HepG2 (cell line): ENCODE results near the gene NDRG2. TPM values are rescaled to one million over a fixed set of nuclear protein-coding genes. Genes with fewer than 3 reads are reported as not detected.

Source experiments
- ARNT ChIP-seq: fragments of 450-650 bp; IDR thresholded peaks from 2 replicates; pipeline ENCODE4 v1.6.1; 2017
- CBX1 ChIP-seq: IDR thresholded peaks from one replicate; pipeline ENCODE4 v1.6.1; 2016; ENCODE audit warnings: antibody characterized with exemption, low read depth
- GPN1 ChIP-seq: sonication (generic); formaldehyde crosslinking; IDR thresholded peaks from 2 replicates; pipeline ENCODE4 v1.5.1; 2020; ENCODE audit warnings: missing genetic modification reagents, borderline replicate concordance
- HNRNPH1 ChIP-seq: fragments of 200-400 bp; formaldehyde crosslinking; optimal IDR thresholded peaks from 2 replicates; pipeline ENCODE3; 2017; ENCODE audit warnings: mild to moderate bottlenecking, low read depth, low read length
- NKX3-1 ChIP-seq: sonication (generic); formaldehyde crosslinking; IDR thresholded peaks from 2 replicates; pipeline ENCODE4 v1.5.0; 2020; ENCODE audit warnings: missing genetic modification reagents
- PHF21A ChIP-seq: sonication (generic); formaldehyde crosslinking; IDR thresholded peaks from 2 replicates; pipeline ENCODE4 v1.5.0; 2020; ENCODE audit warnings: mild to moderate bottlenecking, missing genetic modification reagents
- PHF8 ChIP-seq: sonication (generic); formaldehyde crosslinking; IDR thresholded peaks from 2 replicates; pipeline ENCODE4 v1.5.0; 2020; ENCODE audit warnings: missing genetic modification reagents
- RARA ChIP-seq: IDR thresholded peaks from 2 replicates; pipeline ENCODE4 v1.6.1; 2016; ENCODE audit warnings: missing genetic modification reagents, missing compliant biosample characterization
- SALL1 ChIP-seq: sonication (generic); formaldehyde crosslinking; IDR thresholded peaks from 2 replicates; pipeline ENCODE4 v1.8.0; 2022; ENCODE audit warnings: mild to moderate bottlenecking, missing genetic modification reagents
- SCMH1 ChIP-seq: sonication (generic); formaldehyde crosslinking; IDR thresholded peaks from 2 replicates; pipeline ENCODE4 v1.9.0; 2021; ENCODE audit warnings: missing genetic modification reagents, mild to moderate bottlenecking, borderline replicate concordance
- SMAD9 ChIP-seq: sonication (generic); formaldehyde crosslinking; IDR thresholded peaks from 2 replicates; pipeline ENCODE4 v1.5.1; 2020; ENCODE audit warnings: mild to moderate bottlenecking, missing genetic modification reagents
- SRY ChIP-seq: sonication (generic); formaldehyde crosslinking; IDR thresholded peaks from 2 replicates; pipeline ENCODE4 v1.8.0; 2022; ENCODE audit warnings: mild to moderate bottlenecking, missing genetic modification reagents
- THAP11 ChIP-seq: IDR thresholded peaks from 2 replicates; pipeline ENCODE4 v1.6.1; 2016; ENCODE audit warnings: missing biosample characterization, missing genetic modification reagents
- ZNF251 ChIP-seq: sonication (generic); formaldehyde crosslinking; IDR thresholded peaks from 2 replicates; pipeline ENCODE4 v1.9.0; 2021; ENCODE audit warnings: mild to moderate bottlenecking, missing genetic modification reagents
- ZNF331 ChIP-seq: sonication (generic); formaldehyde crosslinking; IDR thresholded peaks from 2 replicates; pipeline ENCODE4 v1.4.0; 2020; ENCODE audit warnings: missing genetic modification reagents
- ZNF660 ChIP-seq: sonication (generic); formaldehyde crosslinking; IDR thresholded peaks from 2 replicates; pipeline ENCODE4 v1.5.1; 2020; ENCODE audit warnings: mild to moderate bottlenecking, low read depth, missing genetic modification reagents, borderline replicate concordance
- ZNF749 ChIP-seq: sonication (generic); formaldehyde crosslinking; IDR thresholded peaks from 2 replicates; pipeline ENCODE4 v1.8.0; 2022; ENCODE audit warnings: mild to moderate bottlenecking, missing genetic modification reagents, moderate library complexity, borderline replicate concordance
- polyA plus RNA-seq, 8 experiments: library from polyadenylated mRNA; depleted of rRNA in 3 of 8; stranded (reverse) in 7 of 8; unstranded in 1 of 8; fragments of >200 nt; fragmentation: Illumina TruSeq in 4 of 8; extraction: Trizol in 4 of 8; gene quantifications; 2 replicates each; pipeline versions ENCODE4 v1.2.1 to v1.2.3, GENCODE V29; 2011 to 2016; ENCODE audit warnings: low read depth in 4 of 8, missing spikeins in 1 of 8, mixed read lengths in 1 of 8; ENCODE audit not compliant: insufficient read depth in 1 of 8
- total RNA-seq, 5 experiments: library from RNA; depleted of rRNA; stranded (reverse); fragments of >200 nt; fragmentation: Illumina TruSeq; extraction: Trizol; gene quantifications; 2 replicates each; pipeline ENCODE4 v1.2.3, GENCODE V29; 2016; ENCODE audit warnings: low read depth in 1 of 5
- TF ChIP-seq, protein P1 (sequence below): sonication (generic); formaldehyde crosslinking; IDR thresholded peaks from 2 replicates; pipeline ENCODE4 v1.4.0; 2020; ENCODE audit warnings: missing genetic modification reagents
- TF ChIP-seq, protein P2 (sequence below): sonication (generic); formaldehyde crosslinking; IDR thresholded peaks from 2 replicates; pipeline ENCODE4 v1.9.0; 2021; ENCODE audit warnings: missing genetic modification reagents, borderline replicate concordance
- TF ChIP-seq, protein P3 (sequence below): sonication (generic); formaldehyde crosslinking; IDR thresholded peaks from 2 replicates; pipeline ENCODE4 v1.5.0; 2020; ENCODE audit warnings: missing genetic modification reagents
- TF ChIP-seq, protein P4 (sequence below): sonication (generic); formaldehyde crosslinking; IDR thresholded peaks from 2 replicates; pipeline ENCODE4 v1.5.0; 2020; ENCODE audit warnings: missing genetic modification reagents

NDRG2 gene
- total and polyA plus RNA-seq, 2 of the 13 experiments (the other 11 are each of a cell fraction or from before 2014, with no cell fraction given), result 27.2 to 189 TPM

DNA sequence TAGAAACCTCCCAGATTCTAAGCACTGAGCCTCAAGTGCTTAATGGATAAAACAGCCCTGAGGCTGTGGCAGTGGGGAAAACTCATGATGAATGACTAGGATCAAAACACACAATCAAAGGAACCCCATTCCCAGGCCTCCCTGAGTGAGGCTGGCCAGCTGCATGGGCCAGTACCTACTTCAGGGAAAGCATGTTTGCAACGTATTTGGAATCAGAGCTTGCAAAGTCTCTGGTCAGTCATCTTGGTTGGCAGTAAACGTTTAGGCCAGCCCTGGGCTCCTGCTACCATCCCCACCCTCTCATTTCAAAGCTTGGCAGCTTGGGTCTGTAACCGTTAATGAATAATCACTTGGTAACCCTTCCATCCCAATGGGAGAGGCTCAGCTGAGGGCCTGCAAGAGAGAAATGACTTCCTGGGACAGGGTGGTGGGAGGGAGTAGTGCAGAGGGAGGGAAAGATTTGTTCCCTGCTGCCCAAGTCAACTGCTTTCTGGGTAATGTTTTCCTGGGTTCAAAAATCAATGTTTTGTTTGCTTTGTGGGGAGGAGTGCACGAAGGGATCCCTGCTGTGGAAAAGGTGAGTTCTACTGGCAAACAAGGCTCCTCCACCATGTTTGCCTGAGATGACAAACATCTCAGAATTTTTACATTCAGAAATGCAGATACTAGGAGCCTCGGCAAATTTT, 30.7 kb upstream of the NDRG2 start (continued):
- TF ChIP-seq, protein P1, sequence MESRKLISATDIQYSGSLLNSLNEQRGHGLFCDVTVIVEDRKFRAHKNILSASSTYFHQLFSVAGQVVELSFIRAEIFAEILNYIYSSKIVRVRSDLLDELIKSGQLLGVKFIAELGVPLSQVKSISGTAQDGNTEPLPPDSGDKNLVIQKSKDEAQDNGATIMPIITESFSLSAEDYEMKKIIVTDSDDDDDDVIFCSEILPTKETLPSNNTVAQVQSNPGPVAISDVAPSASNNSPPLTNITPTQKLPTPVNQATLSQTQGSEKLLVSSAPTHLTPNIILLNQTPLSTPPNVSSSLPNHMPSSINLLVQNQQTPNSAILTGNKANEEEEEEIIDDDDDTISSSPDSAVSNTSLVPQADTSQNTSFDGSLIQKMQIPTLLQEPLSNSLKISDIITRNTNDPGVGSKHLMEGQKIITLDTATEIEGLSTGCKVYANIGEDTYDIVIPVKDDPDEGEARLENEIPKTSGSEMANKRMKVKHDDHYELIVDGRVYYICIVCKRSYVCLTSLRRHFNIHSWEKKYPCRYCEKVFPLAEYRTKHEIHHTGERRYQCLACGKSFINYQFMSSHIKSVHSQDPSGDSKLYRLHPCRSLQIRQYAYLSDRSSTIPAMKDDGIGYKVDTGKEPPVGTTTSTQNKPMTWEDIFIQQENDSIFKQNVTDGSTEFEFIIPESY (CRISPR knock-in tag), result no peak
- TF ChIP-seq HNRNPH1, result no peak
- peak; percentile 69 for TF ChIP-seq RARA (CRISPR knock-in tag)
- TF ChIP-seq GPN1 (CRISPR knock-in tag), result no peak
- TF ChIP-seq PHF21A, result peak; percentile 100
- peak; percentile 79 for TF ChIP-seq THAP11 (CRISPR knock-in tag)
- peak; percentile 93 for TF ChIP-seq SMAD9 (CRISPR knock-in tag)
- TF ChIP-seq ZNF660 (CRISPR knock-in tag), result no peak
- TF ChIP-seq ZNF251 (CRISPR knock-in tag), result no peak
- peak; percentile 96 for TF ChIP-seq SALL1 (CRISPR knock-in tag)
- no peak for TF ChIP-seq SCMH1 (CRISPR knock-in tag)
- peak; percentile 85; the same call in 1 of the 2 replicates for TF ChIP-seq NKX3-1 (CRISPR knock-in tag)
- peak; percentile 31; the same call in 1 of the 2 replicates for TF ChIP-seq SRY (CRISPR knock-in tag)
- TF ChIP-seq, protein P2, sequence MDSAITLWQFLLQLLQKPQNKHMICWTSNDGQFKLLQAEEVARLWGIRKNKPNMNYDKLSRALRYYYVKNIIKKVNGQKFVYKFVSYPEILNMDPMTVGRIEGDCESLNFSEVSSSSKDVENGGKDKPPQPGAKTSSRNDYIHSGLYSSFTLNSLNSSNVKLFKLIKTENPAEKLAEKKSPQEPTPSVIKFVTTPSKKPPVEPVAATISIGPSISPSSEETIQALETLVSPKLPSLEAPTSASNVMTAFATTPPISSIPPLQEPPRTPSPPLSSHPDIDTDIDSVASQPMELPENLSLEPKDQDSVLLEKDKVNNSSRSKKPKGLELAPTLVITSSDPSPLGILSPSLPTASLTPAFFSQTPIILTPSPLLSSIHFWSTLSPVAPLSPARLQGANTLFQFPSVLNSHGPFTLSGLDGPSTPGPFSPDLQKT (CRISPR knock-in tag), result no peak
- no peak for TF ChIP-seq CBX1
- TF ChIP-seq, protein P3, sequence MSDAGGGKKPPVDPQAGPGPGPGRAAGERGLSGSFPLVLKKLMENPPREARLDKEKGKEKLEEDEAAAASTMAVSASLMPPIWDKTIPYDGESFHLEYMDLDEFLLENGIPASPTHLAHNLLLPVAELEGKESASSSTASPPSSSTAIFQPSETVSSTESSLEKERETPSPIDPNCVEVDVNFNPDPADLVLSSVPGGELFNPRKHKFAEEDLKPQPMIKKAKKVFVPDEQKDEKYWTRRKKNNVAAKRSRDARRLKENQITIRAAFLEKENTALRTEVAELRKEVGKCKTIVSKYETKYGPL, result no peak
- TF ChIP-seq, protein P4, sequence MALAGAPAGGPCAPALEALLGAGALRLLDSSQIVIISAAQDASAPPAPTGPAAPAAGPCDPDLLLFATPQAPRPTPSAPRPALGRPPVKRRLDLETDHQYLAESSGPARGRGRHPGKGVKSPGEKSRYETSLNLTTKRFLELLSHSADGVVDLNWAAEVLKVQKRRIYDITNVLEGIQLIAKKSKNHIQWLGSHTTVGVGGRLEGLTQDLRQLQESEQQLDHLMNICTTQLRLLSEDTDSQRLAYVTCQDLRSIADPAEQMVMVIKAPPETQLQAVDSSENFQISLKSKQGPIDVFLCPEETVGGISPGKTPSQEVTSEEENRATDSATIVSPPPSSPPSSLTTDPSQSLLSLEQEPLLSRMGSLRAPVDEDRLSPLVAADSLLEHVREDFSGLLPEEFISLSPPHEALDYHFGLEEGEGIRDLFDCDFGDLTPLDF (CRISPR knock-in tag), result peak; percentile 65; the same call in 1 of the 2 replicates
- peak; percentile 67 for TF ChIP-seq ZNF331
- TF ChIP-seq ZNF749 (CRISPR knock-in tag), result no peak
- no peak for TF ChIP-seq ARNT
- TF ChIP-seq PHF8 (CRISPR knock-in tag), result peak; percentile 53
